ENCODE results near the gene ATG10.
A peak's percentile ranks its signal among the peaks of the same experiment; 100 is the strongest.

The ATG10 gene

DNA sequence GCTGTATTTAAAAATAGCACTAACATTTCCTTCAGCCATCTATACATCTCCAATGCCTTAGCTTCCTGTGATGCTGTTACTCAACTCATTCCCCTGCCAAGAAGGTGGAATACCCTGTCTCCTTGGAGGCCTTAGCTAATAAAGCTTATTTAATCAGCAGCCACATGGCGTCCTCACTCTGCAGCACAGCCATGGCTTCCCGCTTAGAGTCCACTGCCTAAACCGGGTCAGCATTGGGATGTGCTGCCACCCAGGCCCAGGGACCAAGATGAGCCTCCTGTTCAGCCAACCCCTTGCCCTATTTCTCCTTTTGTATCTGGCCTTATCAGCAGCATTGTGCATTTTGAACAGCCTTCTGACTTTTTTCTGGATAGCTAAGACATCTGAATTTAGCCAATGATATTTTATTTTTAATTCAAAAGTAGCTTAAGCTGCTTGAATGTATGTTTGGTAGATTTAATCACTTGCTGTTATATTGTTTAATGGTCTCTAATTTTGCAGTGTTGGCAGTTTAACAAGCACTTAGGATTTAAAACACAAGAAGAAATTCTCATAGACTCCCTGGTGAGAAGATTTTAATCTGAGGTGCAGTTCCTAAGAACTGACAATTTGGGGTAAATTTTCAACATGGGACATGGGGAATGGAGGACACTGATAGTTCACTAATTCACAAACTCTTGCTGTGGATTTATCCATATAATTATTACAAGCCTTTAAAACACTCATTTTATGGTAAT is 193.3 kb downstream of the ATG10 start:
- TF ChIP-seq, protein P1, sequence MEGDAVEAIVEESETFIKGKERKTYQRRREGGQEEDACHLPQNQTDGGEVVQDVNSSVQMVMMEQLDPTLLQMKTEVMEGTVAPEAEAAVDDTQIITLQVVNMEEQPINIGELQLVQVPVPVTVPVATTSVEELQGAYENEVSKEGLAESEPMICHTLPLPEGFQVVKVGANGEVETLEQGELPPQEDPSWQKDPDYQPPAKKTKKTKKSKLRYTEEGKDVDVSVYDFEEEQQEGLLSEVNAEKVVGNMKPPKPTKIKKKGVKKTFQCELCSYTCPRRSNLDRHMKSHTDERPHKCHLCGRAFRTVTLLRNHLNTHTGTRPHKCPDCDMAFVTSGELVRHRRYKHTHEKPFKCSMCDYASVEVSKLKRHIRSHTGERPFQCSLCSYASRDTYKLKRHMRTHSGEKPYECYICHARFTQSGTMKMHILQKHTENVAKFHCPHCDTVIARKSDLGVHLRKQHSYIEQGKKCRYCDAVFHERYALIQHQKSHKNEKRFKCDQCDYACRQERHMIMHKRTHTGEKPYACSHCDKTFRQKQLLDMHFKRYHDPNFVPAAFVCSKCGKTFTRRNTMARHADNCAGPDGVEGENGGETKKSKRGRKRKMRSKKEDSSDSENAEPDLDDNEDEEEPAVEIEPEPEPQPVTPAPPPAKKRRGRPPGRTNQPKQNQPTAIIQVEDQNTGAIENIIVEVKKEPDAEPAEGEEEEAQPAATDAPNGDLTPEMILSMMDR (IDR thresholded peaks at IDR 0.05; ENCODE audit: control insufficient read depth, extremely low read depth, insufficient read depth) = peak; percentile 42
- DNase-seq (ENCODE audit: low read depth) = peak; percentile 90
- H3K4me3 ChIP-seq (ENCODE audit: low read depth, low read length) = no peak overlapping the region

DNA sequence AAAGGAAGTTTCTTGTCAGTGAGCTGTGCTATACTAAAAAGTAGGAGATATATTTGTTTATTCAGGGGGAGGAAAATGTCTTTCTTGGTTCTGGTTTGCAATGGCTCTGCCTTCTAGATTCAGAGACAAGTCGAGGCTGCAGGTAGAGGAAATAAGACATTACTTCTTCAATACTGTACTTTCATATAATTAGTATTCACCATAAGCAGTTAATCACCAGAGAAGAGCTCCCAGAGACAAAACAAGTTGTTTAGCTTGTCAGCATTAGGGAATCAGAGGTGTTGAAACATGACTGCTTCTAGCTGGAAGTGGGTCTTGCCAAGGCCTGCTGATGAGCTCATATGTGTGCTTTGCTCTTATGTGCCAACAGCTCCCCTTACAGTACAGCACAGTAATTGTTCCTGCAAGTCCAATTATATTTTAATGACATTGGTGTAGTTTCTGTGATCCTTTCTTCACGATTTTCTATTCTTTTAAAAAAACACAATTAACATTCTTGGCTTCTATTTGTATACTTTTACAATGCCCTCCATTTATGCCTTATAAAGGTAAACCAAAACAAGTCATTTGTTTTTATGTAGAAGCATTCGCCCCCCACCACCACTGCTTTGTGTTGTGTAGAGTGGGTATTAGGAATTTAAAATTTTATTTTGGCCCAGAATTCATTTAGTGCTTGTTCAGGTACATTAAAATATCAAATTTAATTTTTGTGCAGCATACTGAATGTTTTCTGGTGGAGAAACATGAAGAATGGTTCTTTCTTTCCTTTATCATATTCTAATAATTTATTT is 194.1 kb downstream of the ATG10 start:
- DNase-seq (ENCODE audit: low read depth) = peak; percentile 95
- TF ChIP-seq, protein P1 (IDR thresholded peaks at IDR 0.05; ENCODE audit: control insufficient read depth, extremely low read depth, insufficient read depth) = peak; percentile 87
- no peak overlapping the region for H3K4me3 ChIP-seq (ENCODE audit: low read depth, low read length)

DNA sequence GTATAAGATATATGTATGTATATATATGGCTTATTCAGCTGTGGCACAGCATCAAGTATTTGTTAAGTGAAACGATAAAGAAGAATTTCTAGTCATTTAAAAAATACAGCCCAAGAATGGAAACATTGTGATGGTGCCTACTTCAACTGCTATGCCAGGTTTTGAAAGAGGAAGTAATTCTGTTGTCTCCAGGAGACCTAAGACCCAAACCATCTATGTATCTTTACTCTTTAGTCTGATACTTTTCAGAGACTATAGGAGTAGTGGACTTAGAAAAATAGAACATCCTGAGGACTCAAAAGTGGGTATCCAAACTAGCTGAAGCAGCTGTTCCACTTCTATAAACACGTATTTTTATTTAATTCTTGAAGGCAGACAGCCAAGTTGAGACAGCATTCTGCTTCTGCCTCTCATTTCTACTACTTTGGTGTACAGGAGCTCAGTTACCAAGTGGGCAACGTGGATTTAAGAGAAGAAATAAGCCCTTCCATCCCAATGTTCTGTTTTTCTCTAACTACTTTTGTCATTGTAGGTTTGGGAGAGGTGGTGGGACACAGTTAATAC is 195.6 kb downstream of the ATG10 start:
- H3K4me3 ChIP-seq (ENCODE audit: low read depth, low read length) = no peak overlapping the region
- TF ChIP-seq, protein P1 (IDR thresholded peaks at IDR 0.05; ENCODE audit: control insufficient read depth, extremely low read depth, insufficient read depth) = no peak
- no peak for DNase-seq (ENCODE audit: low read depth)

DNA sequence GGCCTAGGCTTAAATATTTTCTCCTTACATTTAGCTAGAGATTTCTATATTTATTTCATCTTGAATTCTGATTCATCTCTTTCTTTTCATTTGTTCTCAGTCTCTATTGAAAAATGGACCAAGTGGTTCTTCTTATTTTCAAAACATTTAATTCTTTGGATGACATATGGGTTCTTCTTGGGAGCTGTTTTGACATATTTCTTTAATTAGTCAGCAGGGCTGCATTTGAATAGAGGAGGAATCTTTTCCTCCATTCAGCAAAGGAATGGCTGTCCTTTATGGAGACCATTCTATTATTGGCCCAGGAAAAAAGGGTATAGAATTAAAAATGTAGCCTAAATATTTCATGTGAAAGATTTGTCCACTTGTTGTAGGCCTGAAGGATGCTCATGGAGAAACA is 196.5 kb downstream of the ATG10 start:
- TF ChIP-seq, protein P1 (IDR thresholded peaks at IDR 0.05; ENCODE audit: control insufficient read depth, extremely low read depth, insufficient read depth) = no peak
- no peak overlapping the region for H3K4me3 ChIP-seq (ENCODE audit: low read depth, low read length)
- no peak for DNase-seq (ENCODE audit: low read depth)

DNA sequence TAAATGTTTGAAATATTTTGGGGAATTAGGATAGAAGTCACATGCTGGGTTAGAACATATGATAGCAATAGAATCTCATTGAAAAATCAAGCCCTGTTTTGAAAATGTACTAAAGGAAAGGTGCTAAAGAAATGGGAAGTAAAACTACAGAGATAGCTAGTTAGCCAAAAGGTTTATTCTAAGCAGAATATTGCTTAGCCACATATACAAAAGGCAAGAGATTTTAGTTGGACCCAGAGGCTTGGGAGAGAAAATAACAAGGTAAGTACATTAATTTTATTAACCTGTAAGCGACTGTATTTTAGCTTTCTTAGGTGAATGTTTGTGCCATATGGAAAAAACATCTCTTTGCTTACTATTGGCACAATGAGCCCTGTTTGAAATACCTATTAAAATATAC is 198.1 kb downstream of the ATG10 start:
- H3K4me3 ChIP-seq (ENCODE audit: low read depth, low read length) = no peak overlapping the region
- DNase-seq (ENCODE audit: low read depth) = no peak
- TF ChIP-seq, protein P1 (IDR thresholded peaks at IDR 0.05; ENCODE audit: control insufficient read depth, extremely low read depth, insufficient read depth) = no peak

DNA sequence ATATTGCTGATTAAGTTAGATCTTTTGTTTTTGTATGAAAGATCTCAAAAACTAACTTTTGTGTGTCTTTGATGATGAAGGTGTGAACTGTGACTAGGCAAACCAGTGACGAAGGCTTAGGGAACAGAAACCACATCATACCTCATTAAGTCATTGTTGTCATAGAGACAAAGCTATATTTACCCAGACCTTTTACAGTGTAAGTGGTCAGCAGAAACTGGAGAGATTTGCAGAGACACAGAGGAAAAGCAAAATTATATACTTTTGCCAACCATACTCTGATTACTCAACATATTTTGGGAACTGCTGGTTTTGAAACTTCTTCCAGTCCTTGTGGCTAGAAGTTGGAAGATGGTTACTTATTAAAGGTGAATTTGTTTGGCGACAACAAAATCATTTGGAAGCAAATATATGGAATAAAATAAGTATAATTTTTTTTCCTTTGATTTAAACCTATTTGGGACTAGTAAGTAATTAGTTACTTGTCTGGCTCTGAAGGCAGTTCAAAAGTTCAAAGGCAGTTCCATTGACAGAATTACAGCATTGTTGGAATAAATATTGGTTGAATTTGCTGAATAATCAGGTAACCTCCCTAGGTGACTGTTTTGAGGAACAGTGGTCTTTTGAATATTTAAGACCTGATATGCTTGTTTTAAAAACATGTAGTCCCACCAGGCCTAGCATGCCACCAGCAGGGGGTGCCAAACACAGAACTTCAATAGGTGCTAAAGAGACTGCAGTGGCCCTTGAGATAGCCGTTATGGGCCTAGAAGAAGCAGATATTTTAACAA is 202.5 kb downstream of the ATG10 start:
- no peak for DNase-seq (ENCODE audit: low read depth)
- no peak overlapping the region for H3K4me3 ChIP-seq (ENCODE audit: low read depth, low read length)
- TF ChIP-seq, protein P1 (IDR thresholded peaks at IDR 0.05; ENCODE audit: control insufficient read depth, extremely low read depth, insufficient read depth) = peak; percentile 68

All from LNCaP clone FGC (cell line).